DOHH2 (cell line): ENCODE results near the gene CAPN1.

Source experiments
- H3F3A ChIP-seq: fragments of 200-600 bp; sonication (generic), shearing (Covaris generic); 2 replicates; pipeline ENCODE4 v1.6.0; 2016; ENCODE audit warnings: antibody characterized with exemption, mild to moderate bottlenecking; ENCODE audit not compliant: control insufficient read depth, insufficient read depth
- H3K27ac ChIP-seq: fragments of 200-600 bp; sonication (generic); 2 replicates; pipeline ENCODE4 v1.5.1; 2014; ENCODE audit warnings: low read depth, mild to moderate bottlenecking, low read length, moderate library complexity
- H3K27me3 ChIP-seq: fragments of 200-600 bp; sonication (generic); 2 replicates; pipeline ENCODE4 v1.6.1; 2014; ENCODE audit warnings: mild to moderate bottlenecking, low read length, mixed read lengths; ENCODE audit not compliant: control insufficient read depth
- H3K36me3 ChIP-seq: fragments of 200-600 bp; sonication (generic); 2 replicates; pipeline ENCODE4 v1.6.1; 2014; ENCODE audit warnings: mild to moderate bottlenecking, low read length, moderate library complexity, mixed read lengths; ENCODE audit not compliant: control insufficient read depth
- H3K4me1 ChIP-seq: fragments of 200-600 bp; sonication (generic); 2 replicates; pipeline ENCODE4 v1.6.1; 2014; ENCODE audit warnings: mild to moderate bottlenecking, low read length, mixed read lengths; ENCODE audit not compliant: control insufficient read depth
- H3K4me2 ChIP-seq: fragments of 200-600 bp; sonication (generic); 2 replicates; pipeline ENCODE4 v1.6.0; 2014; ENCODE audit warnings: mild to moderate bottlenecking, low read length, moderate library complexity
- H3K4me3 ChIP-seq: fragments of 200-600 bp; sonication (generic); 2 replicates; pipeline ENCODE4 v1.5.1; 2014; ENCODE audit warnings: mild to moderate bottlenecking, low read length, mixed read lengths
- H3K79me2 ChIP-seq: fragments of 200-600 bp; sonication (generic); 2 replicates; pipeline ENCODE4 v1.6.1; 2014; ENCODE audit warnings: mild to moderate bottlenecking, low read length, mixed read lengths; ENCODE audit not compliant: control insufficient read depth
- H3K9me2 ChIP-seq: fragments of 200-600 bp; sonication (generic); replicated peaks from 2 replicates; pipeline ENCODE4 v1.6.1; 2014; ENCODE audit warnings: mild to moderate bottlenecking, low read length, mixed read lengths; ENCODE audit not compliant: control insufficient read depth
- H3K9me3 ChIP-seq: fragments of 200-600 bp; sonication (generic); 2 replicates; pipeline ENCODE4 v1.6.1; 2014; ENCODE audit warnings: antibody characterized with exemption, low read length, mixed read lengths; ENCODE audit not compliant: control insufficient read depth, insufficient read depth
- H4K20me1 ChIP-seq: fragments of 200-600 bp; sonication (generic); 2 replicates; pipeline ENCODE4 v1.6.0; 2014; ENCODE audit warnings: low read depth, mild to moderate bottlenecking, antibody characterized with exemption, low read length, moderate library complexity; ENCODE audit not compliant: control insufficient read depth, insufficient read depth
- CTCF ChIP-seq: fragments of 200-600 bp; sonication (generic); IDR thresholded peaks from one replicate; pipeline ENCODE4 v1.5.1; 2014; ENCODE audit warnings: antibody characterized with exemption, mild to moderate bottlenecking, low read depth, low read length; ENCODE audit not compliant: poor library complexity, severe bottlenecking
- EZH2phosphoT487 ChIP-seq: fragments of 200-600 bp; sonication (generic); IDR thresholded peaks from 2 replicates; pipeline ENCODE4 v1.6.1; 2017; ENCODE audit warnings: borderline replicate concordance, mild to moderate bottlenecking, antibody characterized with exemption, low read length, moderate library complexity, mixed read lengths

Gene CAPN1

GRCh38 chr11:65216830-65217229, 35.1 kb downstream of the CAPN1 start:
- TF ChIP-seq EZH2phosphoT487 = no peak
- no peak for TF ChIP-seq CTCF
- Histone ChIP-seq H3K27ac (no peak overlapping the region), H3K4me3 (no peak overlapping the region)

GRCh38 chr11:65217441-65218423, 36.0 kb downstream of the CAPN1 start:
- no peaks in the 10 kb centered on the region for H3K9me3 ChIP-seq
- no peaks in the 10 kb centered on the region for H3K36me3 ChIP-seq
- H3F3A ChIP-seq = no peaks in the 10 kb centered on the region
- no peaks in the 10 kb centered on the region for H3K9me2 ChIP-seq
- no peak overlapping the region for H3K27ac ChIP-seq
- no peaks in the 10 kb centered on the region for H3K27me3 ChIP-seq
- H3K79me2 ChIP-seq = no peaks in the 10 kb centered on the region
- no peak overlapping the region for H3K4me3 ChIP-seq
- H3K4me2 ChIP-seq = no peak overlapping the region
- H4K20me1 ChIP-seq = no peaks in the 10 kb centered on the region
- TF ChIP-seq CTCF = no peak
- peaks cover 15% of the 10 kb centered on the region for H3K4me1 ChIP-seq

More at GRCh38 chr11:65216830-65217229, 35.1 kb downstream of the CAPN1 start:
- H3K4me2 ChIP-seq = no peak overlapping the region
- H3K9me2 ChIP-seq = no peaks in the 10 kb centered on the region
- peaks cover 15% of the 10 kb centered on the region for H3K4me1 ChIP-seq
- H3K79me2 ChIP-seq = no peaks in the 10 kb centered on the region
- no peaks in the 10 kb centered on the region; the same call in 1 of the 2 replicates for H3K36me3 ChIP-seq
- no peaks in the 10 kb centered on the region for H3K27me3 ChIP-seq
- H3F3A ChIP-seq = no peaks in the 10 kb centered on the region
- H4K20me1 ChIP-seq = no peaks in the 10 kb centered on the region
- H3K9me3 ChIP-seq = no peaks in the 10 kb centered on the region

GRCh38 chr11:65218446-65218845, 36.7 kb downstream of the CAPN1 start:
- TF ChIP-seq EZH2phosphoT487 (no peak), CTCF (no peak)
- H3K9me3 ChIP-seq = no peaks in the 10 kb centered on the region
- peaks cover 12% of the 10 kb centered on the region for H3K4me1 ChIP-seq
- no peaks in the 10 kb centered on the region for H3F3A ChIP-seq
- no peak overlapping the region for H3K4me3 ChIP-seq
- H3K79me2 ChIP-seq = no peaks in the 10 kb centered on the region
- H3K4me2 ChIP-seq = no peak overlapping the region
- H3K27ac ChIP-seq = no peak overlapping the region
- H3K9me2 ChIP-seq = no peaks in the 10 kb centered on the region
- H3K27me3 ChIP-seq = no peaks in the 10 kb centered on the region
- H4K20me1 ChIP-seq = no peaks in the 10 kb centered on the region
- H3K36me3 ChIP-seq = no peaks in the 10 kb centered on the region
